NCI-H1092 treated with DMSO at 0.1 percent for 48 hours (cell line): ENCODE measurements around the gene HID1.
"Not testable (repeated sequence)": the region's sequence is repeated elsewhere in the genome, so short reads cannot be mapped to it uniquely, and the experiment has no call there.

ENCODE experiments used
- DNase-seq: peaks from one replicate; lab custom pipeline; 2025; lab: John Stamatoyannopoulos, UW

The HID1 gene

GRCh38 chr17:74972107-74972972, at the start of gene HID1:
Gene HID1 (minus strand): TSS chr17:74972759. CDS start chr17:74972656, 103 bp downstream.
- peak; percentile 50 for DNase-seq

- no peak for DNase-seq
Observed at GRCh38 chr17:75020331-75021110, 48.0 kb upstream of the HID1 start.

DNA sequence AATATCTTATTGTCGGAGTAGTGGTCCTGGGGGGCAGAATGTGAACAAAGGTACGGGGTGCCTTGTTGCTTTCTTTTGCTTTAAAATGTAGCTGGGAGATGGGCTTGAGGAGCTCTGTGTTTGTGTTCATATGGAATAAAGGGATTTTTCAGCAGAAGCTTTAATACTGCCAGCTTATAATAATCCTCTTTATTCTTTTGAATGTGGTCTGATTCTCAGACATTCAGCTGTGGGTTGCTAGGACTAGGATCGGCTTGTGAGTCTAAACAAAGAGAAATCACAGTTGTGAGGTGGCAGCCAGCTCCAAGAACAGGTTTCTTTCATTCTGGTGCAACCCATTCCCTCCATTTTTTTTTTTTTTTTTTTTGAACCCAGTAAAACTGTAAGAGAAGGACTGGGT, 47.2 kb upstream of the HID1 start:
- DNase-seq, result no peak

GRCh38 chr17:75019146-75019545, 46.6 kb upstream of the HID1 start:
- no peak for DNase-seq

- DNase-seq, result no peak
Observed at GRCh38 chr17:75013092-75013559, 40.6 kb upstream of the HID1 start.

DNA sequence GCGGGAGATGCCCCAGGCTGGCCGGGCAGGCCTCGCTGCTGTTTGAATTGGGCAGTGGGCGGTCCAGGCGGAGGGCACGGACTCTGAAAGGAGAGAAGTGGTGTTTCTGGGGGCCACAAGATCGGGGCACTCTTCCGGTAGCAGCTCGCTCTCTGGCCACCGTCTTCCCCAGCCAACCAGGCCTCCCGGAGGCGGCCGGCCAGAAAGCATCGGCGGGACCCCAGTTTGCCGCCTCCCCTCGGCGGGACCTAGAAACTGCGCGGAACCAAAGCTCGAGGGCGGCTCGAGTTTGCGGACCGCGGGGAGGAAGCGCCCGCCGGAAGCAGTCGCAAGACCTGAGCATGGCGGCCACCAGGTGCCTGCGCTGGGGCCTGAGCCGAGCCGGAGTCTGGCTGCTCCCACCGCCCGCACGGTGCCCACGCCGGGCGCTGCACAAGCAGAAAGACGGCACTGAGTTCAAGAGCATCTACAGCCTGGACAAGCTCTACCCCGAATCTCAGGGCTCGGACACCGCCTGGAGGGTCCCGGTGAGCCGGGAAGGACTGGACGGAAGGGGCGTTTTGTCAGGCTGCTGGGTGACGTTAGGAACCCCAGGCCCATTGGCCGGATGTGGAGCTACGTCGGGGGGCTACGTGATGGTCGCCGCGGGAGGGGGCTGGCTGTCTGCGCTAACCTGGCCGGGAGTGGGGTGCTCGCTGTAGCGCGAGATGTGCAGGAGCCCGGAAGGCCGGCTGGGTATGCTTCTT, 40.0 kb upstream of the HID1 start, which contains the start of gene MRPL58:
MRPL58 (plus strand) TSS at position 325 of the 746 bp plus-strand sequence; CDS start at position 342, 17 bp downstream.
- peak; percentile 85 for DNase-seq

DNA sequence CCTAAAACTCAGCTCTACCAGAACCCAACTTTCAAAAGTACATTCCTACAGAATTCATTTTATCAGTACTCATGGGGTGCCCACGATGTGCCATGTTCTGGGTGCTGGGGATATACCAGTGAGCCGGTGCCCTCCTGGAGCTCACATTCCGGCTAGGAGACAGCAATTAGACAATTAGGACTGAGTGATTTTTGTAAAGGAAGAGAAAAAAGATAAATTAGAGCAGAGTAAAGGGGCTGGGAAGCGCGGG, 39.5 kb upstream of the HID1 start:
- DNase-seq, result no peak

DNA sequence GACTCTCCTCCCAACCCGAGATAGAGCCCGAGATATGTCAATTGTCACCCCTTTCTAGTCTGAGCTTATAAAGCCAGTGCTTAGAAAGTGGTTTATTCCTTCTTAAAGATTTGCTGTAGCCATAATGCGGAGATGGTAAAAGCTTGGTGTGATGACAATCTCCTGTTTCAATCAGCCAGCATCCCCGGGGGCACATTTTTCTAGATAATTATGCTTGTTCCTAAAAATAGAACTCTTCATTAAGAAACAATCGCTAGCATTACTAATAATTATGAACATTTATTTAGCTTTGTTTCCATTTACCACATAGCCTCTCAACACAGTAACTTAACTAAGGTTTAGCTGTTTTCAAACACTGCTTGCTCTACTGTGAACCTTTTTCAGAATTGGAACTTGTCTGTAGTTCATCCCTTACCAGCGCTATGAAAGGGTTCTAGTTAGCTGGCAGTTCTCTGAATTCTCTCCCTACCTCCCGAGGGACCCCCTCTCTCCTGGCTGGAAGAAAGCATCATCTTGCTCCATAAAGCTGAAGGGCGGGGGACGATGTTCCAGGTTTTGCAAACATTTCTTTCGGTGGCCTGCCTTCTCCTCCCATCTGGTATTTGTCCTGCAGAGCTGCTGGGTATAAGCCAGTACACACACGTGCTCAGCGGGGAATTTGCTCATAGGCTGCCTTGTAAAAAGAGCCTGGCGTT, 39.0 kb upstream of the HID1 start:
- DNase-seq, result peak; percentile 45

- peak; percentile 52 for DNase-seq
Observed at GRCh38 chr17:75010683-75011400, 38.3 kb upstream of the HID1 start.

- no peak for DNase-seq
Observed at GRCh38 chr17:75009139-75009724, 36.7 kb upstream of the HID1 start.

- DNase-seq, result no peak
Observed at GRCh38 chr17:75008373-75008772, 35.8 kb upstream of the HID1 start.

DNA sequence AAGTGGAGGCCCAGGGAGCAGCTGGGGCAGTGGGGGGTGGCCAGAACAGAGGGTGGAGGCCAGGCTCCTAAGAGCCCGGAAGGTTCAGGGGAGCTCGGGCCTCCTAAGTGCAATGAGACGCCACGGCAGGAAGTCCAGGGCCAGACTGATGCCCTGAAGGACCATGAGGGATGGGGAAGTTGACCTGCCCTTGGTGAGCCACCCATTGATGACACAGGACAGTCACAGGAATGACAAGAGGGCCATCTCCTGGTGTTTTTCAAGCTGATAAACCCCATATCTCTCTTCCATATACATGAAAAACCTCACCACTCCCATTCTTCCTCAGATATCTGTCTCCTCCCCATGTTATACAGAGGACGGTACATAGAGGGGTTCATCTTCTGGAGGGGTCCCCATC, 34.1 kb upstream of the HID1 start:
- DNase-seq, result no peak

- DNase-seq, result not testable (repeated sequence)
Observed at GRCh38 chr17:75006084-75006483, 33.5 kb upstream of the HID1 start.

DNA sequence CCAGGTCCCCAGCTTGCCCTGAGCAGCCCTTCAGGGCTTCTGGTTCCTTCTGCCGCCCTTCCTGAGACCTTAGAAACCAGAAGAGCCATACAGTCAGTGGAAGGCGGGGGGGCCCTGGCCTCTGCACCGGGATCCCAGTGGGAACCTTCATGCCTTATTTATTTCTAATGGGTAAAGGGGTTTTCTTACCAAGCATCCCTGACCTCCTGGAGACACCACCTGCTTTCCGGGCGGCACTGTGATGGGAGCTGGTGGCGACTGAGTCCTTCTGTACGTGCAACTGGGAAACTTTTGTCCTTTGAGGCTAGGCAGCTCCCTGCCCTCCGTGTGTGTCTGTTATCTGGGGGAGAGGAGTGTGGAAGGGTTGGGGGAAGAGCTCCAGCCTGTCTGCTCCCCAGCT, 32.7 kb upstream of the HID1 start:
- DNase-seq, result no peak

- no peak for DNase-seq
Observed at GRCh38 chr17:75004371-75004770, 31.8 kb upstream of the HID1 start.

- DNase-seq, result no peak
Observed at GRCh38 chr17:75003957-75004355, 31.4 kb upstream of the HID1 start.

GRCh38 chr17:75003070-75003956, 30.8 kb upstream of the HID1 start:
- no peak for DNase-seq

DNA sequence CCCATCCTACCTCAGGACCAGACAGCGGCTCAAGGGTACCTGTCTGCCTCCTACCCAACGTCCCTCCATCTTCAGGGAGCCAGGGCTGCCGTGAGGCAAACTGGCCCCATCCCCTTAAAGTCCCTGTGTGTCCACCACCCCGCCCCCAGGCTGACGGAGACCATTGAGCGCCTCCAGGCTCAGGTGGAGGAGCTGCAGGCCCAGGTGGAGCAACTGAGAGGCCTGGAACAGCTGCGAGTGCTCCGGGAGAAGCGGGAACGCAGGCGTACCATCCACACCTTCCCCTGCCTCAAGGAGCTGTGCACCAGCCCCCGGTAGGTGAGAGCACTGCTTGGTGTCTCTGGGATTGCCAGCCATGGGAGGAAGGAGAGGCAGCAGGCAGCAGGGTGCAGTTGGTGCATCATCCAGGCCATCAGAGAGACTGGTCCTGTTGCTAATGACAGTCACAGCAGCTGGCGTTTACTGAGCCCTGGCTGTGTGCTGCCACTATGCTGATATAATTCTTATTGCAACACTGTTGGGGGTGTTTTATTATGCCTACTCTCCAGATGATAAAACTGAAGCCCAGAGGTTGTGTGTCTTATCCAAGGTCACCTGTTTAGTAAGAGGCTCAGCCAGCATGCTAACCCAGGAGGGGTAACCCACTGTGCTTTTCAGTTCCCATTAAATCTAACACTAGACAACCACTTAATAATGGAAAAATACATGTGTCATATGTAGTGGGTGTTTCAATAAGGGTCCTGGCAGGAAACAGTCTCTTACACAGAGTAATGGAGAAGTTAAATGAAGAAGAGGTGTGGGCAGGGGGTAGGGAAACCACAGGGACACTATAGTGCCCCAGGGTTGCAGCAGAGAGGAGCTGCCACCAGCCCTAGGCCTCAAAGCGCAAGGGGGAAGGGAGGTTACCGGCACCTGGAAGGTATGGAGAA, 29.6 kb upstream of the HID1 start:
- no peak for DNase-seq

GRCh38 chr17:74999523-74999922, 27.0 kb upstream of the HID1 start:
- no peak for DNase-seq
